ENCODE measurements around the gene EEF1A2.

EEF1A2 gene

GRCh38 chr20:63447320-63447719, 51.6 kb downstream of the EEF1A2 start:
- no peak for DNase-seq

GRCh38 chr20:63446216-63447024, 52.5 kb downstream of the EEF1A2 start:
- no peak for DNase-seq

GRCh38 chr20:63445075-63445734, 53.7 kb downstream of the EEF1A2 start:
- DNase-seq: no peak

GRCh38 chr20:63444548-63444947, 54.3 kb downstream of the EEF1A2 start:
- no peak for DNase-seq

GRCh38 chr20:63443606-63444395, 55.1 kb downstream of the EEF1A2 start:
- DNase-seq: no peak

GRCh38 chr20:63442100-63442493, 56.8 kb downstream of the EEF1A2 start:
- DNase-seq: peak; percentile 63

GRCh38 chr20:63441136-63442099, 57.5 kb downstream of the EEF1A2 start:
- peak; percentile 34 for DNase-seq

GRCh38 chr20:63440366-63440955, 58.4 kb downstream of the EEF1A2 start:
- DNase-seq: no peak

- no peak for DNase-seq
Observed at GRCh38 chr20:63439866-63440265, 59.0 kb downstream of the EEF1A2 start.

GRCh38 chr20:63438121-63438520, 60.8 kb downstream of the EEF1A2 start:
- DNase-seq: no peak

All from activated gamma-delta T cell treated with Interleukin-2 at 50 U/mL for 16 hours (primary cell).